ENCODE results near the gene CGREF1.

DNA sequence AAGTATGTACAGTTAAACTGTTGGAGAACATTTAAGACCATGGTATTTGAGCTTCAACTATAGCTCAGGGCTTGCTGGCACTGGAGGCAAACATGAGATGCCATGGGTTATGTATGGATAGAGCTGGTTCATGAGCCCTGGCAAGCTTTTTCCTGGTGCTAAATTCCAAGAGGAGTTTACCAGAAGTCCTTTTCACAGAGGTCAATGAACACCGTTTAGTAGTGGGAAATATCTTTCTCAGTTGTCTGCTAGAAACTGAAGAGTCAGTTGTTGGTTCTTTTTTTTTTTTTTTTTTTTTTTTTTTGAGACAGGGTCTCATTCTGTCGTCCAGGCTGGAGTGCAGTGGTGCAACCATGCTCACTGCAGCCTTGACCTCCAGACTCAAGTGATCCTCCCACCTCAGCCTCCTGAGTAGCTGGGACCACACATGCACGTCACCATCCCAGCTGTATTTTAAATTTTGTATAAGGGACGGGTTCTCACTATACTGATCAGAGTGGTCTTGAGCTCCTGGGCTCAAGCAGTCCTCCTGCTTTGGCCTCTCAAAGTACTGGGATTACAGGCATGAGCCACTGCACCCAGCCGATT, 31.0 kb downstream of the CGREF1 start:
- TF ChIP-seq GABPA (IDR thresholded peaks at IDR 0.05; ENCODE audit: low read depth) (no peak), RAD21 (IDR thresholded peaks at IDR 0.05; ENCODE audit: low read length) (no peak), RFX5 (IDR thresholded peaks at IDR 0.05; ENCODE audit: low read length) (no peak), JUND (IDR thresholded peaks at IDR 0.05) (no peak)
- TF ChIP-seq, protein P1, sequence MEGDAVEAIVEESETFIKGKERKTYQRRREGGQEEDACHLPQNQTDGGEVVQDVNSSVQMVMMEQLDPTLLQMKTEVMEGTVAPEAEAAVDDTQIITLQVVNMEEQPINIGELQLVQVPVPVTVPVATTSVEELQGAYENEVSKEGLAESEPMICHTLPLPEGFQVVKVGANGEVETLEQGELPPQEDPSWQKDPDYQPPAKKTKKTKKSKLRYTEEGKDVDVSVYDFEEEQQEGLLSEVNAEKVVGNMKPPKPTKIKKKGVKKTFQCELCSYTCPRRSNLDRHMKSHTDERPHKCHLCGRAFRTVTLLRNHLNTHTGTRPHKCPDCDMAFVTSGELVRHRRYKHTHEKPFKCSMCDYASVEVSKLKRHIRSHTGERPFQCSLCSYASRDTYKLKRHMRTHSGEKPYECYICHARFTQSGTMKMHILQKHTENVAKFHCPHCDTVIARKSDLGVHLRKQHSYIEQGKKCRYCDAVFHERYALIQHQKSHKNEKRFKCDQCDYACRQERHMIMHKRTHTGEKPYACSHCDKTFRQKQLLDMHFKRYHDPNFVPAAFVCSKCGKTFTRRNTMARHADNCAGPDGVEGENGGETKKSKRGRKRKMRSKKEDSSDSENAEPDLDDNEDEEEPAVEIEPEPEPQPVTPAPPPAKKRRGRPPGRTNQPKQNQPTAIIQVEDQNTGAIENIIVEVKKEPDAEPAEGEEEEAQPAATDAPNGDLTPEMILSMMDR (IDR thresholded peaks at IDR 0.05): no peak
- TF ChIP-seq, protein P2, sequence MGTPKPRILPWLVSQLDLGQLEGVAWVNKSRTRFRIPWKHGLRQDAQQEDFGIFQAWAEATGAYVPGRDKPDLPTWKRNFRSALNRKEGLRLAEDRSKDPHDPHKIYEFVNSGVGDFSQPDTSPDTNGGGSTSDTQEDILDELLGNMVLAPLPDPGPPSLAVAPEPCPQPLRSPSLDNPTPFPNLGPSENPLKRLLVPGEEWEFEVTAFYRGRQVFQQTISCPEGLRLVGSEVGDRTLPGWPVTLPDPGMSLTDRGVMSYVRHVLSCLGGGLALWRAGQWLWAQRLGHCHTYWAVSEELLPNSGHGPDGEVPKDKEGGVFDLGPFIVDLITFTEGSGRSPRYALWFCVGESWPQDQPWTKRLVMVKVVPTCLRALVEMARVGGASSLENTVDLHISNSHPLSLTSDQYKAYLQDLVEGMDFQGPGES (IDR thresholded peaks at IDR 0.05; ENCODE audit: low read depth, low read length): no peak
- TF ChIP-seq, protein P3, sequence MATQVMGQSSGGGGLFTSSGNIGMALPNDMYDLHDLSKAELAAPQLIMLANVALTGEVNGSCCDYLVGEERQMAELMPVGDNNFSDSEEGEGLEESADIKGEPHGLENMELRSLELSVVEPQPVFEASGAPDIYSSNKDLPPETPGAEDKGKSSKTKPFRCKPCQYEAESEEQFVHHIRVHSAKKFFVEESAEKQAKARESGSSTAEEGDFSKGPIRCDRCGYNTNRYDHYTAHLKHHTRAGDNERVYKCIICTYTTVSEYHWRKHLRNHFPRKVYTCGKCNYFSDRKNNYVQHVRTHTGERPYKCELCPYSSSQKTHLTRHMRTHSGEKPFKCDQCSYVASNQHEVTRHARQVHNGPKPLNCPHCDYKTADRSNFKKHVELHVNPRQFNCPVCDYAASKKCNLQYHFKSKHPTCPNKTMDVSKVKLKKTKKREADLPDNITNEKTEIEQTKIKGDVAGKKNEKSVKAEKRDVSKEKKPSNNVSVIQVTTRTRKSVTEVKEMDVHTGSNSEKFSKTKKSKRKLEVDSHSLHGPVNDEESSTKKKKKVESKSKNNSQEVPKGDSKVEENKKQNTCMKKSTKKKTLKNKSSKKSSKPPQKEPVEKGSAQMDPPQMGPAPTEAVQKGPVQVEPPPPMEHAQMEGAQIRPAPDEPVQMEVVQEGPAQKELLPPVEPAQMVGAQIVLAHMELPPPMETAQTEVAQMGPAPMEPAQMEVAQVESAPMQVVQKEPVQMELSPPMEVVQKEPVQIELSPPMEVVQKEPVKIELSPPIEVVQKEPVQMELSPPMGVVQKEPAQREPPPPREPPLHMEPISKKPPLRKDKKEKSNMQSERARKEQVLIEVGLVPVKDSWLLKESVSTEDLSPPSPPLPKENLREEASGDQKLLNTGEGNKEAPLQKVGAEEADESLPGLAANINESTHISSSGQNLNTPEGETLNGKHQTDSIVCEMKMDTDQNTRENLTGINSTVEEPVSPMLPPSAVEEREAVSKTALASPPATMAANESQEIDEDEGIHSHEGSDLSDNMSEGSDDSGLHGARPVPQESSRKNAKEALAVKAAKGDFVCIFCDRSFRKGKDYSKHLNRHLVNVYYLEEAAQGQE (IDR thresholded peaks at IDR 0.05; ENCODE audit: low read depth, low read length): no peak

All from SK-N-SH (cell line).